ENCODE measurements around the gene DAPK2.

The DAPK2 gene

GRCh38 chr15:63973212-63974009 lies 72.9 kb downstream of the DAPK2 start:
- no peak for TF ChIP-seq CTCF (IDR thresholded peaks at IDR 0.05; ENCODE audit: borderline replicate concordance, insufficient read depth, low read depth, low read length)
- H3K4me3 ChIP-seq (ENCODE audit: low read depth, low read length): no peak overlapping the region

- no peak overlapping the region for H3K4me3 ChIP-seq (ENCODE audit: low read depth, low read length)
- no peak for TF ChIP-seq CTCF (IDR thresholded peaks at IDR 0.05; ENCODE audit: borderline replicate concordance, insufficient read depth, low read depth, low read length)
Measured at GRCh38 chr15:63972801-63973200, 73.5 kb downstream of the DAPK2 start.

GRCh38 chr15:63971904-63972303 lies 74.4 kb downstream of the DAPK2 start:
- no peak for TF ChIP-seq CTCF (IDR thresholded peaks at IDR 0.05; ENCODE audit: borderline replicate concordance, insufficient read depth, low read depth, low read length)
- no peak overlapping the region for H3K4me3 ChIP-seq (ENCODE audit: low read depth, low read length)

GRCh38 chr15:63971427-63971805 lies 74.9 kb downstream of the DAPK2 start:
- no peak for TF ChIP-seq CTCF (IDR thresholded peaks at IDR 0.05; ENCODE audit: borderline replicate concordance, insufficient read depth, low read depth, low read length)
- H3K4me3 ChIP-seq (ENCODE audit: low read depth, low read length): no peak overlapping the region

GRCh38 chr15:63970621-63971426 lies 75.5 kb downstream of the DAPK2 start:
- H3K4me3 ChIP-seq (ENCODE audit: low read depth, low read length): peak overlapping the region; percentile 31
- TF ChIP-seq CTCF (IDR thresholded peaks at IDR 0.05; ENCODE audit: borderline replicate concordance, insufficient read depth, low read depth, low read length): no peak

GRCh38 chr15:63969652-63970421 lies 76.4 kb downstream of the DAPK2 start:
- TF ChIP-seq CTCF (IDR thresholded peaks at IDR 0.05; ENCODE audit: borderline replicate concordance, insufficient read depth, low read depth, low read length): no peak
- H3K4me3 ChIP-seq (ENCODE audit: low read depth, low read length): no peak overlapping the region
